Endothelial cell of umbilical vein (primary cell): ENCODE measurements around the gene SORCS1.

ENCODE experiments used
- CTCF ChIP-seq, 2 donors: IDR thresholded peaks; 1 replicate in 1 of 2; 2 replicates in 1 of 2; pipeline ENCODE4 v1.5.1; 2011; ENCODE audit warnings: low read length in 2 of 2, mild to moderate bottlenecking in 2 of 2, moderate library complexity in 2 of 2, control low read depth in 1 of 2, inconsistent platforms in 1 of 2, low read depth in 1 of 2; ENCODE audit not compliant: insufficient read depth in 1 of 2; ENCODE audit errors: extremely low read depth in 1 of 2
- EZH2 ChIP-seq: IDR thresholded peaks from 2 replicates; pipeline ENCODE4 v1.6.1; 2012; ENCODE audit warnings: borderline replicate concordance, low read depth, mild to moderate bottlenecking, moderate library complexity, low read length, inconsistent platforms; ENCODE audit not compliant: severe bottlenecking
- FOS ChIP-seq: IDR thresholded peaks from 2 replicates; pipeline ENCODE4 v1.6.1; 2011; ENCODE audit warnings: mild to moderate bottlenecking, low read length, moderate library complexity, borderline replicate concordance; ENCODE audit not compliant: insufficient read depth
- GATA2 ChIP-seq: IDR thresholded peaks from 2 replicates; pipeline ENCODE4 v1.7.0; 2011; ENCODE audit warnings: low read depth, mild to moderate bottlenecking, moderate library complexity, mixed read lengths, low read length; ENCODE audit not compliant: insufficient read length, insufficient read depth
- JUN ChIP-seq: IDR thresholded peaks from 2 replicates; pipeline ENCODE4 v1.6.1; 2011; ENCODE audit warnings: borderline replicate concordance, low read depth; ENCODE audit not compliant: insufficient read length, insufficient read depth
- MAX ChIP-seq: IDR thresholded peaks from 2 replicates; pipeline ENCODE4 v1.6.1; 2011; ENCODE audit not compliant: insufficient read depth, insufficient read length
- MYC ChIP-seq: IDR thresholded peaks from one replicate; pipeline ENCODE4 v1.6.1; 2011; ENCODE audit warnings: mild to moderate bottlenecking, low read depth, low read length
- POLR2A ChIP-seq: IDR thresholded peaks from 2 replicates; pipeline ENCODE4 v1.6.1; 2012; ENCODE audit warnings: low read depth, mild to moderate bottlenecking, control low read depth, low read length
- POLR2AphosphoS5 ChIP-seq: IDR thresholded peaks from 2 replicates; pipeline ENCODE4 v1.6.1; 2012; ENCODE audit warnings: low read depth, mild to moderate bottlenecking, control low read depth, low read length, moderate library complexity; ENCODE audit not compliant: insufficient read depth

GRCh38 chr10:106941297-106942034, 223.0 kb downstream of the SORCS1 start:
- no peak for TF ChIP-seq CTCF (IDR thresholded peaks at IDR 0.05; ENCODE audit: extremely low read depth in 1 of 2, insufficient read depth in 1 of 2, low read depth in 1 of 2, low read length in 2 of 2)
- no peak for TF ChIP-seq POLR2A
- TF ChIP-seq EZH2 = no peak
- TF ChIP-seq MYC = no peak
- no peak for TF ChIP-seq MAX
- no peak for TF ChIP-seq FOS
- TF ChIP-seq POLR2AphosphoS5 = no peak
- no peak for TF ChIP-seq JUN
- no peak for TF ChIP-seq GATA2
